GM19397 (cell line): ENCODE data around the gene GTPBP1.

Source experiments
- ATAC-seq: cut with Tn5 transposase; IDR thresholded peaks from one replicate; pipeline ENCODE4 v1.9.1; 2021; ENCODE audit warnings: mild to moderate bottlenecking, moderate library complexity; ENCODE audit not compliant: unreplicated experiment

GTPBP1 gene

GRCh38 chr22:38782402-38783094, 76.8 kb downstream of the GTPBP1 start:
- no peak for ATAC-seq
